HG03565 (cell line): Measurements from ENCODE around the gene CLHC1.
A peak's percentile ranks its signal among the peaks of the same experiment; 100 is the strongest.
"Not testable (repeated sequence)": the region's sequence is repeated elsewhere in the genome, so short reads cannot be mapped to it uniquely, and the experiment has no call there.

Experiments
- ATAC-seq: cut with Tn5 transposase; IDR thresholded peaks from one replicate; pipeline ENCODE4 v1.9.1; 2021; ENCODE audit warnings: mild to moderate bottlenecking, moderate library complexity; ENCODE audit not compliant: unreplicated experiment

CLHC1 gene

DNA sequence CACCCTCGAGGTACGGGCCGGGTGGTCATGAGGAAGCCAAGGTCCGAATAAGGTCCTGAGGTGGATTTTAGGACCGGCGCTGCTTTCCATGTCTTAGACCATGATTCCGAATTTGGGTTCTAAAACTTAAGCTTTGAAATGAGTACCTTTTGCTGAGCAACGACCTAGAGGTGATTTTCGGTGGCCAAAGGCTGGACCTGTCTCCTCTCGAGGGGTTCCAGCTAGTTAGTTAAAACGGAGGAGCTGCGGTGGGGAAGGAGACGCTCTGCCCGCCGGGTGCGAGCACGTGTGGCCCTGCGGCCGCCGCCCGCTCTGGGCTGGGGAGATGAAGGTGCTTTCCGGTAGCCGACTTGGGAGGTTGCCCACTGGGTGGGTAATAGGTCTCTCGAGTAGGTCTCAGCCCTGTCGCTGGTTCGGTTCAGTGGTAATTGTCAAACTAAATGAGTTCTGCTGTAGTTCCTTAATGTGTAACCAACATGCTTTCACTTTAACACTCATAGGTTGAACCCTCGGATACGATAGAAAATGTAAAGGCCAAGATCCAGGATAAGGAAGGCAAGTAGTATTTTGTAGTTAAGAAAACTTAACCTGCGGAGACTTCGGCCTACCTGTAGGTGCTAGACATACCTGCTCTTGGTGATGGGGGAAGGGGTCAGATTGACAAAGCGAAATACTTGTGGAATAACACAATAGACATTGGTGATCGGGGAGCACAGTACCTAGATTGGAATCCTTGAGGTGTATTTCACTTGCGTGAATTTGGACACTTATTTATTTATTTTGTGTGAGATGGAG, 967 bp upstream of the CLHC1 start:
- ATAC-seq: peak; percentile 7

DNA sequence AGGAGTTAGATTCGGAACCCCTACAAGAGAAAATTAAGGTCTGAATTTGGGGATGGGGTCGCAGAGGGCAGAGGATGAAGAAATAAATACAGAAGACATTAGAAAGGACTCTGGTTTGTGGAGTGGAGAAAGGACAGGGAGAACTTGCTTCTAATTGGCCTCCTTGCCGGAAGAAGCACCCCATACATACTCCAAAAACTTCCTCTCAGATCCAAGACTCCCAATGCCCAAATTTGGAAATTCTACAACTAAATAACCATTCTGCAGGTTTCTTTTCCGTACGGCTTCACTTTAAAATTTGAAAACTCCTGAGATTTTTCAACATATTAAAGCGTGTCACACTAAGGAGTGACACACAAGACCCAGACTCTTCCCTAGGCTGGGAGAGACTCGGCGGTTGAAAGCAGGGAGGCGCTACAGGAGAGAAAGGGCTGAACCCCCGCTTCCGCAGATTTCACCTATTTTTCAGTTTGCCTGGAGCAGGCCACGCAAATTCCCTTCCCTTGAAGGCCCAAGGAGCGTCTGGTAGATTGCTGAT, 478 bp downstream of the CLHC1 start:
- no peak for ATAC-seq

DNA sequence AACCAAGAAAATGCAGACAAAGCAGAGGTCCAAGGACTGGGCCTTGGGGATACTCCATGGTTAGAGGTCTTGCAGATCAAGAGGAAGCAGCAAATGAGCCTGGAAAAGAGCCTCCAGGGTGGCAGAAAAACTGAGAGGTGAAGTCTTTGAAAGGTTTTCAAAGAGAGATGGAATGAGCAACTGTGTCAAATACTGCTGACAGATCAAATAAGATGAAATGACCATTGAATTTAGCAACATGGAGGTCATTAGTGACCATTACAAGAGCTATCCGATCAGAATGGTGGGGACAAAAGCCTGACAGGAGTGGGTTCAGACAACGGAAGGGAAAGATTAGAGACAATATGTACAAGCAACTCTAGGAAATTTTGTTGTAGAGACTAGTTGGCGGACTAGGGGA, 1.5 kb downstream of the CLHC1 start:
- ATAC-seq: no peak

- no peak for ATAC-seq
These were observed 2.9 kb downstream of the CLHC1 start for GRCh38 chr2:55229221-55229620.

- ATAC-seq: no peak
These were observed 3.9 kb downstream of the CLHC1 start for GRCh38 chr2:55228226-55228563.

GRCh38 chr2:55227437-55228225, 4.5 kb downstream of the CLHC1 start:
- ATAC-seq: not testable (repeated sequence)

DNA sequence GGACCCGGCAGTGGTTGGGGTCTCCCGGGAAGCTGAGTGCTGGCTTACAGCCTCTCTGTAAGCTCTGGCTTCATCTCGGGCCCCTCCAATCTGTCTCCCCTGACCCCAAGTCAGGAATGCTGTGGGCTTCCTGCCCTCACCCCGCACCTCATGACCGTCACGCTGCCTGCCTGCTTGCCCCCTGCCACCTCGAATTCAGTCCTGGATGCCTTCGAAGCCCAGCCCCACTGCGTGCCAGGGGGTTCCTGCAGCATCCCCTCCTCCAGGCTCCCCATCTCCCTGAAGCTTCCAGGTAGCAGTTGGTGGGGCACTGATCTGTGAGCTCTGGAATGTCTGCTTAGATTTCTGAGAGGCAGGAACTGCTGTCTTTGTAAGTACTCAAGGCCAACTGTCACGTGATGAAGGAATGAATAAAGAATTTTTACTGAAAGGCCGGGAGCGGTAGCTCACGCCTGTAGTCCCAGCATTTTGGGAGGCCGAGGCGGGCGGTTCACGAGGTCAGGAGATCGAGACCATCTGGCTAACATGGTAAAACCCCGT, 6.5 kb downstream of the CLHC1 start:
- no peak for ATAC-seq

DNA sequence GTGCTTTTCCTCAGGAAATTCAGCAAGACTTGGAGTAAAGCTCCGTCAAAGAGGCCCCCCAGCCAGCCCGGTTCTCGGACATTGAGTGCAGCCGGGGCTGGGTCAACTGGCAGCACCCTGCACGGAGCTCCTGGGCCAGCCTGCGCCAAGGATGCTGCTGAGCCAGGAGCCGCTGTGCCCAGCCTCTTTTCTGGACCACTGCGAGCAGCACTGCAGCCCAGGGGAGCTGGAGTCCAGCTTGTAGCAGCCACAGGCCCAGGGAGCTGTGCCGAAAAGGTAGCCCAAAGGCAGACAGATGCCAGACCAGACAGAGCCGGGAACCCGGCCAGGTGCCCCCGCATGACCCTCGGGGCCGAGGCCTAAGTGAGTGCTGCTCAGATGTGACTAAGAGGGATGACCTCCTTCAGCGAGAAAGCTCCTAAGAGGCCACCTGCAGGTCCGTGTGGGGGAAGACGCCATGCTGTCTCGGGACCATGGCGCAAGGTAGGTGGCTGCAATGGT, 7.3 kb downstream of the CLHC1 start:
- no peak for ATAC-seq

DNA sequence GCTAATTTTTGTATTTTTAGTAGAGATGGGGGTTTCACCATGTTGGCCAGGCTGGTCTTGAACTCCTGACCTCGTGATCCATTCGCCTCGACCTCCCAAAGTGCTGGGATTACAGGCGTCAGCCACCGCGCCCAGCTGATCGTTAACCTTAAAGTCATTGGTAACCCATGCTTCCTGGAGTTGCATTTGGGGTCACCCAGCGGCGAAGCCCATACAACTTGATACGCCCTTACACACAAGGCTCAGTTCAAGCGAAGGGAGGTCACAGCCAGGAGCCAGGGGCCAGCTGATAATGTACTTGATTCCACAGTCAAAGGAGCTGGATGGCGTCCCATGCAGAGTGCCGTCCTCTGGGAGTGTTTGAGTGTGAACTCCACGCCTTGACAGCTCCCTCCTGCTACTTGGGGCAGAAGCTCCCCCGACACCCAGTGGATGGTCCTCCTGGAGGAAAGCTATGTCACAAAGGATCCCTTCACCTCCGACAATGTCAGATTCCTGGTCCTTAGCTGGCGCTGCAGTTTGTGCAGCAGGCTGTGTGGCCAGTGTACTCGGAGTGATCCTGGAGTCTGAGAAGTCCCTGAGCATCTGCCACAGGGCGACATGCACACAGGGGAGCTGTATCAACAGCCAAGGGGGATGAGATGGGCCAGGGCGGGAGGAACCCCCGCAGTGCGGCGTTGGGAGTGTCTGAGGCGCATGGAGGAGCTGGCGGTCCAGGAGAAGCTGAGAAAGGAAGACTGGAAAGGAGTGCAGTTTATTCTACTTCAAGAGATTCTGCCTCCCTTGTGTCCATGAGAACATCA, 7.9 kb downstream of the CLHC1 start:
- ATAC-seq: no peak

- no peak for ATAC-seq
These were observed 18.3 kb downstream of the CLHC1 start for GRCh38 chr2:55213822-55214221.

DNA sequence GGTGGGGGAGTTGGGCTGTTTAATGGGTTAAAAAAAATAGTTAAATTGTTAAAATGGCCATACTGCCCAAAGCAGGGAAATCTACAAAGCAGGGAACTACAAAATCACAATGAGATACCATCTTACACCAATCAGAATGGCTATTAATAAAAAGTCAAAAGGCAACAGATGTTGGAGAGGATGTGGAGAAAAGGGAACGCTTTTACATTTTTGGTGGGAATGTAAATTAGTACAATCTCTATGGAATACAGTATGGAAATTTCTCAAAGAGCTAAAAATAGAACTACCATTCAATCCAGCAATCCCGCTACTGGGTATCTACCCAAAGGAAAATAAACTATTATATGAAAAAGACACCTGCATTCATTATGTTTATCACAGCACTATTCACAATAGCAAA, 27.1 kb downstream of the CLHC1 start:
- ATAC-seq: no peak

GRCh38 chr2:55204536-55204935, 27.6 kb downstream of the CLHC1 start:
- ATAC-seq: no peak

- ATAC-seq: no peak
These were observed 31.7 kb downstream of the CLHC1 start for GRCh38 chr2:55200416-55200815.

DNA sequence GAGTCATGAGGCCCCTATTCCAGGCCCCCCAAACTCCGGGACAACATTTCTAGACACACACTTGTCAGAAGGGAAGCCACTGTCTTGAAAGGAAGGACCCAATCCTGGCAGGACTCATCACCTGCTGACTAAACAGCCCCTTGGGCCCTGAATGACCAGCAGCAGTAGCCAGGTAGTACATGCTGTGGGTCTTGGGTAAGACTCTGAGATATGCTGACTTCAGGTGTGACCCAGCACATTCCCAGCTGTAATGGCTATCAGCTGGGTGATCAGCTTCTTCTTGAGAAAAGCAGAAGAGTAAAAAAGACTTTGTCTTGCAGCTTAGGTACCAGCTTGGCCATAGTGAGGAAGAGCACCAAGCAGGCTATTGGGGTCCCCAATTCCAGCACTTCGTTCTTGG, 35.6 kb downstream of the CLHC1 start:
- ATAC-seq: no peak

GRCh38 chr2:55191888-55192287, 40.2 kb downstream of the CLHC1 start:
- ATAC-seq: not testable (repeated sequence)

DNA sequence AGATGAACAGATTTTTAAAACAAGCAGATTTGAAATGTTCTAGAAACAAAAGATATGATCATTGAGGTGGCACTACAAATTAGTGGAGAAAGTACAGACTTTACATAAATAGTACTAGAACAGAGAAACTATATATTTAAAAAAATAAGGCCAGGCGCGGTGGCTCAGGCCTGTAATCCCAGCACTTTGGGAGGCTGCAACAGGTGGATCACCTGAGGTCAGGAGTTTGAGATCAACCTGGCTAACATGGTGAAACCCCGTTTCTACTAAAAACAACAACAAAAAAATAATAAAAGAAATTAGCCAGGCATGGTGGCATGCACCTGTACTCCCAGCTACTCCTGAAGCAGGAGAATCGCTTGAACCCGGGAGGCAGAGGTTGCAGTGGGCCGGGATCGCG, 45.3 kb downstream of the CLHC1 start:
- not testable (repeated sequence) for ATAC-seq

DNA sequence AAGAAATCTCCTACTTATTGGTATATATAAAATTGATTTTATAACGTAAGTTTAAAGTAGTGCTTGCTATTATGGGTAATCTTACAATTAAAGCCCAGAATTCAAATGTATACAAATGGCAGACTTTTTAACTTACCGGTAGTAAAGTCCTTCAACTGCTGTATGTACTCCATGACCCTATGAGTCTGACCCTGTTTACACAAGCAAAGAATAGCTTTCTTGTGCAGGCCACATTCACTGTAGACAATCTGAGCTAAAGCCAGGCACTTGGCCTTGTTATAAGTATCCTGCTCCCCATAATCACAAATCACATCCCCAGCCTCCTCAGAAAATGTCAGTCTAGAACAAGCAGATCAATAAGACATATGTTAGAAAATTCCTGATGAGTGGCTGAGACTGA, 51.7 kb downstream of the CLHC1 start:
- no peak for ATAC-seq

DNA sequence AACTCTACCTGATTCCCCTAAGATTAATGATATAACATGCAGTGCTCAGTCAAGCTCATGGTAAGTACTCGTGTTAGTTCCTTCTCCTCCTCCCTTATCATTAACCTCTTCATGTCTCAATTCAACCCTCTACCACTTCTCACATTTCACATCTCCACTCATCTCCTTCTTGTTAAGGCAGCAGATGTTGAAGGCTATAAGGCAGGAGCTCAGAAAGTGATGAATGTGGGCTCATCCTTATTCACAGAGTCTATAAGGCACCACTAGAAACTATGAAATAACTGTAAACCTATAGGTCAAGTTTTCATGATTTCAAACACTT, 56.0 kb downstream of the CLHC1 start:
- no peak for ATAC-seq

- peak; percentile 76 for ATAC-seq
These were observed 56.6 kb downstream of the CLHC1 start for GRCh38 chr2:55175254-55176093.

GRCh38 chr2:55173438-55174054, 58.5 kb downstream of the CLHC1 start:
- no peak for ATAC-seq
